Epithelial cell of esophagus (primary cell): ENCODE results near the gene POLR2H.

ENCODE experiments used
- DNase-seq: peaks from one replicate; pipeline ENCODE4 v3.0.0; 2010; ENCODE audit warnings: low read depth
- H3K4me3 ChIP-seq: 2 replicates; pipeline ENCODE4 v1.5.1; 2011; ENCODE audit warnings: mild to moderate bottlenecking, low read length, control low read depth
- CTCF ChIP-seq: IDR thresholded peaks from 2 replicates; pipeline ENCODE4 v1.5.1; 2011; ENCODE audit warnings: low read depth, mild to moderate bottlenecking, low read length, control low read depth, inconsistent platforms; ENCODE audit not compliant: insufficient read depth; ENCODE audit errors: missing control alignments

The POLR2H gene

GRCh38 chr3:184317201-184317600 is 44.3 kb upstream of the POLR2H start:
- peak overlapping the region; percentile 88 for H3K4me3 ChIP-seq
- TF ChIP-seq CTCF = no peak
- no peak for DNase-seq

- H3K4me3 ChIP-seq = peak overlapping the region; percentile 52
- DNase-seq = peak; percentile 94
- no peak for TF ChIP-seq CTCF
Measured at GRCh38 chr3:184320104-184320445, 41.4 kb upstream of the POLR2H start.

GRCh38 chr3:184321666-184322065 is 39.8 kb upstream of the POLR2H start:
- no peak for DNase-seq
- no peak for TF ChIP-seq CTCF
- H3K4me3 ChIP-seq = no peak overlapping the region

GRCh38 chr3:184322731-184323487 is 38.6 kb upstream of the POLR2H start:
- TF ChIP-seq CTCF = no peak
- H3K4me3 ChIP-seq = no peak overlapping the region
- no peak for DNase-seq

GRCh38 chr3:184323696-184324095 is 37.8 kb upstream of the POLR2H start:
- no peak for TF ChIP-seq CTCF
- DNase-seq = no peak
- no peak overlapping the region for H3K4me3 ChIP-seq

- no peak for TF ChIP-seq CTCF
- H3K4me3 ChIP-seq = no peak overlapping the region
- no peak for DNase-seq
Measured at GRCh38 chr3:184325269-184325668, 36.2 kb upstream of the POLR2H start.
